Smooth muscle cell of the brain vasculature (primary cell): Measurements from ENCODE around the gene ADORA2A.
"Not testable (repeated sequence)": the region's sequence is repeated elsewhere in the genome, so short reads cannot be mapped to it uniquely, and the experiment has no call there.

ENCODE experiments used
- DNase-seq: peaks from one replicate; pipeline ENCODE4 v3.0.0-alpha.2; 2012; ENCODE audit warnings: low read depth, low spot score

The ADORA2A gene

DNA sequence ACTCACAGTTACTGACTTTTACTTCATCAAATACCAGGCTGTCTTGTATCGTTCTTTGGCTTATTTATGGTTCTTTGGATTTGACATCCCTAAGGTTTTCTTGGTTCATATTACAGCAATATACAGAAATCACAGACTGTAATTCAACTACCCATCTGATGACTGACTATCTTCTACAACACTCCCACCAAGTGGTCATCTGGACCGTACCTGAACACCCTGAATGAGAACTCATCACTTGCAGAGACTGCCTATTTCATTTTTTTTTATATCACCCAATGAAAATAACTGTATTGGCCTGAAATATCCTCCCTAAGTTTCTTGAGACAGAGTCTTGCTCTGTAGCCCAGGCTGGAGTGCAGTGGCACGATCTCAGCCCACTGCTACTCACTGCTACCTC is 58.2 kb downstream of the ADORA2A start:
- no peak for DNase-seq

DNA sequence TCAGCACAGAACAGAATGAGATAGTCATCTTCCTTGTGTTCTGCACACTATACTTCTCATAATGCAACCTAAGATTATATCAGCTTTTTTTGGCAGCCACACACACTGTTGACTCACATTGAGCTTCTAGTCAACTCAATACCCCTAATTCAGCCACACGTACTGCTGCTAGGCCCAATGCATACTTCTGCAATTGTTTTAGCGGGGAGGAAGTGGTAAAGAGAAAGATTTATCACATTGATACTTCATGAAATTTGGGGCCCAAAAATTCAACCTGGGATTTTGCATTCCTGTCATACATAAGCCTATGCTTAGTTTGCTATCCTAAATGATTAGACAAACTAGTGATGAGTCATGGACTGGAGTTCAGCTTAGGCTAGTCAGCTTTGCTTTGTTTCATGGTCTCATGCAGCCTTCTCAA is 59.1 kb downstream of the ADORA2A start:
- DNase-seq = no peak

DNA sequence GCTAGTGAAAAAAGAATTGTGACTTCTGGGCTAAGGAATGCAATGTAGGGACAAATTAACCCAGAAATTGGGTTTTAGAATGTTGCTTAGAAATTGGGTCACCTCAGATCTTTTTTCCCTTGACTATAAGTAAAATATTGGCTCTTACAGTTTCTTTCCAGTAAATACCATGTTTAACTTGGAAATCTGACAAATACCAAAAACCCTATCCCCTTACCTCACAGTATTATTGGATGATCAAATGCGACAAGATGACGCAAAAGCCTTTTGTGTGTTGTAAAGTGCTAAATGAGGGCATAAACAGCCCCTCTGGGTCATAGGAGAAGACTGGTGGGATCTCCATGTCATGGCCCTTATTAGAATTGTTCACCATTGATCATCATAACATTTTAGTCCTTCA is 61.6 kb downstream of the ADORA2A start:
- no peak for DNase-seq

DNA sequence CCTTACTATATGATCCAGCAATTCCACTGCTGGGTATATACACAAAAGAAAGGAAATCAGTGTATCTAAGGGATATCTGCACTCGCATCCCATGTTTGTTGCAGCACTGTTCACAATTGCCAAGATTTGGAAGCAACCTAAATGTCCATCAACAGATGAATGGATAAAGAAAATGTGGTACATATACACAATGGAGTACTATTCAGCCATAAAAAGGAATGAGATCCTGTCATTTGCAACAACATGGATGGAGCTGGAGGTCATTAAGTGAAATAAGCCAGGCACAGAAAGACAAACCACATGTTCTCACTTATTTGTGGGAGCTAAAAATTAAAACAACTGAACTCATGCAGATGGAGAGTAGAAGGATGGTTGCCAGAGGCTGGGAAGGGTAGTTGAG is 62.0 kb downstream of the ADORA2A start:
- not testable (repeated sequence) for DNase-seq
